Hematopoietic multipotent progenitor cell treated with erythropoietin and hydrocortisone succinate and interleukin-3 and kit ligand, for 4 days (in vitro differentiated cells): ENCODE measurements around the gene CIB4.

Experiments used
- DNase-seq: peaks from one replicate; pipeline ENCODE4 v3.0.0-alpha.2; 2015

CIB4 gene

DNA sequence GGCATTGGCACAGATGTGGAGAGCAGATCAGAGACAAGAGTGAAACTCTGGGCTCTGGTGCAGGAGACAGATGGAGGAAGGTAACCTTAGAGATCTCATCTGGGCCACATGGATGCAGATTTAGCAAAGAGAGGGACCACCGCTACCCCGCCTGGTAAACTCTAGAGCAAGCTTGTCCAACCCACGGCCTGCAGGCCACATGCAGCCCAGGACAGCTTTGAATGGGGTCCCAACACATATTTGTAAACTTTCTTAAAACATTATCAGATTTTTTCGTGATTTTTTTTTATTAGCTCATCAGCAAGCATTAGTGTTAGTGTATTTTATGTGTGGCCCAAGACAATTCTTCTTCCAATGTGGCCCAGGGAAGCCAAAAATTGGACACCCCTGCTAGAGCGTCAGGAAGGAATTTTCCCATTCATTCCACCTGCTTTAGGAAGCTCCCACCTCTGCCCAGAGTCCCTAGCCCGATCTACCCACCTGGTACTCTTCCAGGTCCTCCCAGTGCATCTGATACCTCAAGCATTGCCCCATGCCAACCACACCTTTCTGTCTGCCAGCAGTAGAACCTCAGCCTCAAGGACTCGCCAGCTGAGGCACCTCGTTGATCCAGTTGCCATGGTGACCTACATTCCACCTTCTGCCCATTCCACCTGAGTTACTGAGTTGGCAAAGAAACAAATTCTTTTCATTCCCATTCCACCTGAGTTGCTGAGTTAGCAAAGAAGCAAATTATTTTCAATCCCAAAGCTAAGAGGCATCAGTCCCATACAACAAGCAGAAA, at the start of gene CIB4:
Gene CIB4, minus strand, starts transcription at position 586 of the 784 bp plus-strand sequence. Its CDS starts 52 bp downstream, at position 534.
- no peak for DNase-seq

DNA sequence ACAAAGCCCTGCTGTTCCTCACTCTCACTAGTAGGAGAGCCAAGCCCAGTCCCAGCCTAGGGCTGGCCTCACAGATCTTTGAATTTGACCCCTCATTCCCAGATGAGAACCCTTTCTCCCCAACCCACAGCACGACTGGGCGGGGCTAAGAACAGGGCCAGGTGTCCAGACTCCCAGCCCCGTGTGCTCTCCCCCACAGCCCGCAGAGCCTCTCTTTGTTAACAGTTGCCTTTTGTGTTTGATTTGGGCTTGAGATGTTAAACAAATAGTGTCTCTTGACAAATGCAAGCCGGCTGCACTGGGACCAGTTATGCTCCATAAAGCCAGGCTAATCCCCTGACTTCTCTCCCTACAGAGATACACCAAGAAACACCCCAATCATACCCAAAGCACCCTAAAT, 46.6 kb upstream of the CIB4 start:
- no peak for DNase-seq

DNA sequence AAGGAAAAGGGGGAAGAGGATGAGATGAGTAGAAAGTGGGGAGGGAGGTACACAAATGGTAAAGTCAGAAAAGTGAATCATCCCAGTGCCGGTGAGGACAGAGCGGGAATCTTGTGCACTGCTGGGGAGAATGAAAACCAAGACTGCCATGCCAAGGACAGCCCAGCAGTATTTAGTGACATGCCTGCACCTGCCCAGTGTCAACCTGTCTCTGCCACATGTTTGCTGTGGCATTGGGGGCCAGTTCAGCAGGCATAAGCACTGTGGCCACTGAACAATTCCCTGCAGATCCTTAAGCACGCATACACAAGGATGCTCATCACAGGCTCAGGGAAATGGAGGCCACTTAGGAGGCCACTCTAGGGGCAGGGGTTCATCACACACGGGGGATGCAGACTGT, 46.2 kb upstream of the CIB4 start:
- DNase-seq = no peak

DNA sequence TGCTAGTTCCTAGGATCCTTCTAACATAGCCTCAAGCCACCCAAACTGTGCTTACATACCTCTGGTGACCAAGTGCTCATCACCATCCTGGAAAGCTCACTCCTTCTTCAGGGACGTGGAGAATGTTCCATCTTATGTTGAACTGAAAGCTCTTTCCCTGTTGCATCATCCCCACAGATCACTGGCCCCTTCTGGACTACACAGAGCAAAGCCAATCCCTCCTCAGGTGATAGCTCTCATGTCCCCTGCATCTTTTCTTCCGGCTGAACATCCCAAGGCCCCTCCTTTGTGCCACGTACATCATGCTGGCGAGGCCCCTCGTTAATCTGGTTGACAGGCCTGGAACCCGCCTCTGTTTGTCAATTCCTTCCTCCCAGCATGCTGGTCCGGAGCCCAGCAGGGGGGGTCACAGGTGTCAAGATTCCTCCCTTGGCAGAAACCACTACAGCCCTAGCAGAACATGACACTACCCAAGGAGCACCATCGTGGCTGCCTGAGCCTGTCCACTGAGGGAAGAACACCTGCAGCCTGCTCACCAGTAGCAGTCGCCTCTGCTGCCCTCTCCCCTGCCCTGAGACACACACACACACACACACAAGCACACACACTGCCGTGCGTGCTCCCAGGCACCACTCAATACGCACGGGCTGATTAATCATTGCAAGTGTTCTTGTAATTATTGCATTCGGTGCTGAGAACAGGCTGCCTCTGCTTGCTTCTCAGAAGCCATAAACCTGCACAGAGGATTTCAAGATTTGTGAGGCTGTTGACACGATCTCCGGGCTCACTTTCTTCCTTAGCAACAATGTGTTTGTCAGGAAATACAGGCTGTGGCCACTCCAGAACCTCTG, 45.0 kb upstream of the CIB4 start:
- peak; percentile 5 for DNase-seq

DNA sequence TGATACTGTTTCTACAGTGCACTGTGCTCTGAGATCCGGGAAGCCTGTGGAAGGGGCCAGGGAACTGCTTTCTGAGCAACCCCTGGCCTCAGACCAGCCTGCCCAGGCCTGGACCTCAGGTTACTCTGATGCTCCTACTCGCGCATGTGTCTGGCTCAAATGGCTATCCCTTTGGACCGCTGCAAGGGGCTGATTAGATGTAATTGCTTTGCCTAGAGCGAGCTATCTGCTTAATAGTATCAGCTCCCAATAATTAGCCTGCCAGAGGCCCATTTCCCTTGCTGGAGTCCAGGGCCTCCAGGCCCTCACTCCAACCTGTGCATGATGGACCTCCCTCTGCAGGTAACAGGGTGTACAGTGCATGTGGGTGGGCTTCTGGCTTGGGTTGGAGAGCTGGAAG, 44.2 kb upstream of the CIB4 start:
- DNase-seq = no peak

DNA sequence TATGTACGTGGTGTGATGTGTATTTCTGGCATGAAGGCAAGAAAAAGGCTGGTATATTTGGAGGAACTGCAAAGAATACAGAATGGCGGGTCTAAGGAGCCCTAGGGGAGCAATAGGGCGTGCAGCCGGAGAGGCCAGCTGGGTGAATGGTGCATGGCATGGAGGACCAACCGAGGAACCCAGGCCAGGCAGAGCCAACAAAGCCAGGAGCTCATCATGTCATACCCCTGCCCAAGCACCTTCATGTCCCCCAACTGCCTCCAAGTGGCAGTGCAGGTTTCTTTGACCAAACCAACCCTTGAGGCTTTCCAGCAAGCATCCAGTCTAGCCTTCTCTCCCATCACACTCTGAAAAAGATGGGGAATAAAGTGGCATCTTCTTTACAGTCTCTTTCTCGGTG, 42.4 kb upstream of the CIB4 start:
- DNase-seq = no peak

DNA sequence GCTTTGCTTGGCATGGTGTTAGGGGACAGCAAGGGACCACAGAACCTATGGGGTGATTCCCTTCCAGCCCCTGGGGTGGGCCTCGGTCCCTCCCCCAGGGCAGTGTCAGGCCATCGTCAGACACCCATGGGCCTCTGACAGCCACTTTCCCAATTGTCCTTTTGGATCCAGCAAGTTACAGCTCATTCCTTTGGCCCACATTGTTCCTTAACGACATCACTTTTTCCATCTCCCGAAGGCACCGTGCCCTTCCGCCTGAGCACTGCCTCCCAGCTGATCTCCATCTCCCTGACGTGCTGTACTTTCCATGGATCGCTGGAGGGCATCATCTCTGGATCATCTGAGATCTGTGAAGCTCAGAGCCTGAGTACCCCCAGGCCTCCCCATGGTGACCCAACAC, 41.0 kb upstream of the CIB4 start:
- DNase-seq = no peak

DNA sequence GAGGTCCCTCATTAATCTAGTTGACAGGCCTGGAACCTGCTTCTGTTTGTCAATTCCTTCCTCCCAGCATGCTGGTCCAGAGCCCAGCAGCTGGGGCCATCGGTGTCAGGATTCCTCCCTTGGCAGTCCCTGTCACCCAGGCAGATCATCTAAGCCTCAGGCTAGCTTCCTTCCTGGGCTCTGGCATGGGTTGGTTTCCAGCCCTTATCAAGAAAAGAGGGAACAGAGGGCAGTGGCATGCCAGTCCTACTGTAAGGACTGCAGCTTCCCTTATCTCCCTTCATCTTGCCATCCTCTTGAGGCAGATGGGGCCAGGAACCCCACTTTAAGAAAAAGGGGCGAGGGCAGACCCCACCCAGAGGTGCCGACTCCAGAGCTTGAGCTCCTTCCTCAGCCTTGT, 40.5 kb upstream of the CIB4 start:
- DNase-seq = no peak

DNA sequence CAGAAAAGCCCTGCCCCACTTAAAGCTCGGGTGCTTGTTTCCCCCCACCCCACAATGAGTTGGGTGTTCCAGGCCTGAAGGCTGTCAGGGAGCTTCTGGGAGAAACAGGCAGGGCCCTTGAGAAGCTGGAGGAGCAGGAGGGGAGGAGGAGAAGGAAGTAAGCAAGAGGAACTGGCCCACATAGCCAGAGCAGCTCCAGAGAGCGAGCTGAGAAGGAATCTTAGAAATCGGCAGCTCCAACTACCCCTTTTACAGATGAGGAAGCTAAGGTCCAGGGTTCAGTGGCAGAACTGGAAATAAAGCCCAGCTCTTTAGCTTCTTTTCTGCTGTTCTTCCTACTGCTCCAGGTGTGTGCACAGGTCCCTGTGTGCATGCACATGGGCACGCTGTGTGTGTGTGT, 38.7 kb upstream of the CIB4 start:
- no peak for DNase-seq

DNA sequence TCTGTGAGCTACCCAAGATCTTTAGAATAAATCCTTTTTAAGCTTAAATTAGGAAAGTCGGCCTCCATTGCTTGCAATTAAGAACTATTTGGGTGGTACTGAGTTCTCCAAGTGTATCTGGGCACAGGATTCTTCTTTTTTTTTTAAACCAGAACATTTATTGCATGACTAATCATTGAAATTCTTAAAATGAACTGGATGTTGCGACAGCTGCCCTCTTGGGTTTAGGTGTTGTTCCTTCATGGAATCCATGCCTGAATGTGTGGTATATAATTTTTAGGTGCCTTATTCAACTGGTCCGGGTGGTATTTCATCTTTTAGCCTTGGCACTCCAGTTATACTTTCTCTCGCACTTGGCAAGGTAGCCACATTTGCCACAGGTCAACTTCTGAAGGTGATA, 36.9 kb upstream of the CIB4 start:
- no peak for DNase-seq

DNA sequence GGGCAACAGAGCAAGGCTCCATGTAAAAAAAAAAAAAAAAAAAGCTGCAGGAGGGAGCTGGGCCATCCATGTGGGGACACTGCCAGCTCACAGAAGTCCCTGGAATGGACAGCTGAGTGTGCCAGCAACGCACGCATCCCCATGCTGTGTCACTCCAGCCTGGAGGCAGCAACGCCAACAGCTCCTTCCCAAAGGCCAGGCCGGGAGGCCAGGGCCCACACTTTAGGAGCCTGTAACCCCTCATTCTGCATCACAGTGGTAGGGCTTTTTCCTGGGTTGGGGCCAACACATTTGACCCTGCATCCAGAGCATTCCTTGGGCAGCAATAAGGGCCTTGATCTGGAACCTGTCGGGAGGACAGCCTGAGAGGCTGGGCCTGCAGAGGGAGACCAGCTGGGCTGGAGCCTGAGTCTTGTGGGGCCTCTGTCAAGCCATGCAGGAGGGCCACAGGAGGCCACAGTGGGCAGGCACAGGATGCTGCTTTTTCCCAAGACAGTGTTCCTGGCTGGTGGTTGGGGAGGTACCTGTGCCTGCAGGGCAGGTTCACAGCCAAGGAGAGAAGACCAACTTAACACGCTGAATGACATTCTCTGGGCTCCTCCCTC, 34.6 kb upstream of the CIB4 start:
- no peak for DNase-seq

DNA sequence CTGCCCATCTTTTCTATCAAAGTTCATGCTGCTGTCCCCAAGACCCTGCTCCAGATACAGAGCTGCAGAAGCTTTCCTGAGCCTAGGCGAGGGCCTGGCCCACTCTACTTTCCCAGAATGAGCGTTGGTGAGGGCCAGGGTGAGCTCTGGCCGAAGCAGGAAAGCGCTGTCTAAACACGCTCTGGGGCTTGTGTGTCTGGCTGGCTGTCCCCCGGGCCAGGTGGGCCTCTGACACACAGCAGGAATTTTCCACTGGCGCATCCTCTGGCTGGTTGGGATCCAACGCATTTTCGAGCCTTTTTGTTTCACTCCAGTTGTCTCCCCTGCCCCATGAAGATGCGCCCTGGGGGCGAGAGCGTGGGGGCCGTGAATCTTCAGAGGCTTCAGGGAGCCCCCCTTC, 33.6 kb upstream of the CIB4 start:
- no peak for DNase-seq

DNA sequence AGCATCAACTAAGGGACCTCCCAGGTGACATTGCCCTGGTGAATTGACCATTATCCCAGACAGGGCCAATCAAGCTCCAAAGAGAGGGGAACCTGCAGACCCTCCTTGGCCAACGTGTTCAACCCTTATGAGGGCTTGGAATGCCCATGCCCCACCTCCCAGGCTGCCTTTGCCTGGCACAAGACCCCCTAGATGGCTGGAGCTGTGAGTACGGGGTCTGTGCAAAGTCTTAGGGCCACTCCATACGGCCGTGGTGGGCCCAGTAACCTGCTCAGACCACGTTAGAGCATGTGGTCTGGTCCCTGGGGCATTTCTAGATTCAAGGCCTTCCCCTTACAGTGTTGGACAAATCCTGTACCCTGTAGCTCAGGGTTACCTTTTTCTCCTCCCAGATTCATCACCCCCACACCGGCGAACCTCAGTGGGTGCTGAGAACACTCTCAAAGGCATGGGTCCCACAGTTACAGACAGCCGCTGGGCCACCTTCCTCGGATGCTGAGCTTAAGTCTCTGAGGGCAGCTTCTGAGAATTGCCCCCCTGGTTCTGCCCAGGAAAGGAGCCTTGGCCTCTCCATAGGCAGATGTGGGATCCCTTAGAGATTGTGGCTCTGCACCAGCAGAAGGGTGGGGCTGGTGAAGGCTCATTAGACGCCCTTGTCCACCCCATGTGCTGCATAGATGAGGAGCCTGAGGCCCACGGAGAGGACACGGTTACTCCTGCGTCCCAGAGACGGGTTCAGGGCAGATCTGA, 33.0 kb upstream of the CIB4 start:
- DNase-seq = no peak

DNA sequence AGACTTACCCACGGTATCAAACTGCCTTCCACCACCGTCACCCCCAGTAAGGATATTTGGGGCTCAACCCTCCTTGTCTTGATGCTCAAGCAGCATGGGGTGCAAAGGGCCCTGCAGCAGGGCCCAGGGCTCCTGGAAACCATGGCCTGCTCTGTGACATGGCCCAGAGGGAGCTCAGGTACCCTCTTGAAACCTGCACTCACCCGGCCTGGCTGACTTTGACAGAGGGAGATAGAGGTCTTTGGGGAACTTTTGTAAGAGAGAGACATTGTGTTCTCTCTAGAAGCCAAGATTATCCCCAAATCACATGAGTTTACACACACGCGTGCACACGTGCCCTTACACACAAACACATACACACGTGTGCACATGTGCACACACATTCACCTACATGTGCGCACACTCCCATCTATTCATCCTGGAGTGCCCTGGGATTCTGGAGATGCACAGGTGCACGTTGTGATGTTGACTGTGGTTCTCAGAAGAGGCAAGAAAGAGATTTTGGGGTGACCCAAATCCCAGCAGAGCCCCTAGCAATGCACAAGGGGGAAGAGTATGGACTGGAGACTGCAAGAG, 31.7 kb upstream of the CIB4 start:
- DNase-seq = no peak

DNA sequence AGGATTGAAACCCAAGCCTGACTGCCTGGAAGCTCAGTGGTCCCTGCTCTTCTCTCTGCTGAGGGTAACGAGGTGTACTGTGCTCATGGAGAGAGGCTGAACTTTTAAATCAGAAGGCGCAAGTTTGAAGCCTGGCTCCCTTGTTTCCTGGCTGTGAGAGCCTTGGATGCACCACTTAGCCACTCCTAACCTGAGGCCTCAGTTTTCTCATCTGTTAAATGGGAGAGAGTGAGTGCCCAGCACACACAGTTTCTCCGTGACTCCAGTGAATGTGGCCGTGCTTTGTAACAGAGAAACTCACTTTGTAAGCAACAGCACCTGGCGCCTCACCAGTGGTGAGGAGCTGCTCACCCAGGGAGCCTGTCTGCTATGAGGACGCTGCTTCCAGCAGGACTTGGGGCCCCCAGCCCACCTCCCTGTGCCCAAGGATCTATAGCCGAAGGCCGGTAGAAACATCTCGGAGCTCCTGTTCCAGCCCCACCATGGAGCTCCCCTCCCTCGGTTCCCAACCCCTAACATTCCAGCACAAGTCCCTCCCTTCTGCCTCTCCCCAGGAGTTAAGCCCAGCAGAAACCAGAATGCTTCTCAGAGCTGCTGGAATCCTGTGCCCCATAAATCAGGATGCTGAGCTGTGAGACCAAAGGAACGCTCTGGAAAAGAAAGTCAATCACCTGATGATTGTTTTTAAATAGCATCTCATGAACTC, 31.1 kb upstream of the CIB4 start:
- no peak for DNase-seq

DNA sequence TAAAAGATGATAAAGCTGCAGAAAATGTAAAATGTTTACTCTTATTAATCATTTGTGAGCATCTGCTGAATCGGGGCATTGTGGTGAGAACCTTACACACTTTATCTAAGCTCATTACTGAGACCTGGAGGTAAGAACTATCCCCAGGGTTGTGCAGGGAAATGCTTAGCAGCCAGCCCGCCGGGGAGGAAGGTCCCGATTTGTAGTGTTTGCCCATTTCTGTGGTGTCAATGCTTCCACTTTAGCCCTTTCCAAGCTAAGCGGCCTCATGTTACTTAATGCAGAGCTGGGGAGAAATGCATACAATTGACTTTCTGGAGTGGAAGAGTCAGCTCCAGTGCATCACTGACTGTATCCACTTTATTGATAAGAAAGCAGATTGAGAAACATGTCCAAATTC, 30.5 kb upstream of the CIB4 start:
- DNase-seq = no peak

DNA sequence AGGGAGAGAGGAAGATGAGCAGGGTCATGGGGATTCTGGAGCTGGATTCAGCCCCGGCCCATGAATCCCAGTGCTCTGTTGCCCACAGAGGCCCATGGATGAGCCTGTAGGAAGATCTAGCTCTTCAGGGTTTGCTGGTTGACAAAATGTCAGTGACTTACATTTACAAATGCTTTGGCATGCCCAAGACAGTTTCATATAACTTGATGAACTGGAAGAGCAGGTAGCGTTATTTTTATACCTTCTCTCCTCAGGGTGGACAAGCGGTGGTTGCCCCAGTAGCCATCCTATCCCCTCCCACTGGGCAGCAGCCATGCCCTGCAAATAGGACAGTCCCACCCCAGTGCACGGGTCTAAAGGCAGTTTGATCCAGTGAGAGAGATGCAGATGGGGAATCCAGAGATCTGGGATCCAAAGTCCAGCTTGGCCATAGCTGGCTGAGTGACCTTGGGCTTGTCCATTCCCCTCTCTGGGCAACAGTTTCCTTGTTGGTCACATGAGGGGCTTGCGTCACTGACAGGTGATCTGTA, 29.8 kb upstream of the CIB4 start:
- no peak for DNase-seq

DNA sequence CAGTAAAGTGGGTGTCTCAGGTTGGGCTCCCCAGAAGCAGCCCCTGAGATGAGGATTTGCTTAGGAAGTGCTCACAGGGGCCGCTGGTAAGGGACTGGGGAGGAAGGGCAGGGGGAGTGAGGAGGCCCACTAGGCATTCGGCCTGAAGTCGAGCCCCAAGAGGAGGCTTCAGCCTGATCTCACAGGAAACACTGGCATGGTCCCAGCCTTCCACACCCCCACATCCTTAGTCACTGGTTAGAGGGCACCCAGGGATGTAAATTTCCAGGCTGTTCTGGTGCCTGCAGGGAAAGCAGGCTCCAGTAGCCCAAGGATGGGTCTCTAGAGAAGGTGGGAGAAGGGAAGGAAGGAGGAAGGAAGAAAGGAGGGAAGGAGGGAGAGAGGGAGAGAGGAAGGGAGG, 29.0 kb upstream of the CIB4 start:
- DNase-seq = no peak

DNA sequence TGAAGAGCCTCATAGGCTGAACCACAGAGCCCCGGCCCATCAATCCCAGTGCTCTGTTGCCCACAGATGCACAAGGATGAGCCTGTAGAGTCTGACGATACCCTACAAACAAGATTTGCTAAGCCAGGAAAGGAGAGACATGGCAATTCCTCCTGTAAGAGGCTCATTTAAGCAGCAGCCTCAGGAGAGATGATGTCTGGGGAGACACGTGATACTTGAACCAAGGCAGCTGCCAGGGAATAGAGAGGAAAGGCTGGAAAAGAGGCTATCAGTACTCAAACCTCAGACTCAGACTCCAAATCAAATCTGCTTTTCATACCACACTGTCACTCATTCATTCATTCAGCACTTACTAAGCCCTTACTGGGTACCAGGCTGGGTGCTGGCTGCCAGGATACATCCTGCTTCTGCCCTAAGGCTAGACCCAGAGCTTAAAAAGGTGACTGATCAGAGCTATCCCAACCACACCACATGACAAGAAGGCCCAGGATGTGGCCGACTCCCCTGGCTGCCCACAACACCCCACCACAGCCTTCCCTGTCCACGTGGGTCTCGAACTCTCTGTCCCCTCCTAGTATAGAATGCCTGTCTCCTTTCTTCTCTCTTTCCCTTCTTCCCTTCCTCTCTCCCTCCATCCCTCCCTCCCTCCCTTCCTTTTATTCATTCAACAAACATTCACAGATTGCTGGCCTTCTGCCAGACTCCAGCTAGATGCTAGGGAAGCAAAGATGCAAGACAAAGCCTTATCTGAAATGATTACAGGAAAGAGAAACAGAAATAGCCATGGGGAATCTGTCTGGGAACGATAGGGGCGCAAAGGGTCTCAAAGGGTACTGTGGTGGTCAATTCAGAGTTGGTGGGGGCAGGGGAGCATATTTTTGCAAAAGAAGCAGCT, 27.9 kb upstream of the CIB4 start:
- no peak for DNase-seq

DNA sequence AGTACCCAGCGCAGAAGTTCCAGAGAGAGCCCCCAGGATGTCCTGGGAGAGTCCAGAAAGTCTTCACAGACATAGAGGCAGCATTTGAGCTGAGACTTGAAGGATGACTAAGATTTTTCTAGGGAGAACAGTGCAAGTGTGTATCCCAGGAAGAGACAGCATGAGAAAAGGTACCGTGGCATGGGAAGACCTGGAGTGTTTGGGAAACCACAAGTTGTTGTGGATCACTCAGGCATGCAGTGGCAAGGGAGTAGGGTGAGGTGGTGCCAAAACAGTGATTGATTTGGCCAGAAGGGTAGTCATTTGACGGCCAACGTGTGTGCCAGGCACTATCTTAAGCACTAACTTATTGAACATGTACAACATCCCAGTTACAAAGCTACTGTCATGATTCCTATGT, 26.9 kb upstream of the CIB4 start:
- no peak for DNase-seq

DNA sequence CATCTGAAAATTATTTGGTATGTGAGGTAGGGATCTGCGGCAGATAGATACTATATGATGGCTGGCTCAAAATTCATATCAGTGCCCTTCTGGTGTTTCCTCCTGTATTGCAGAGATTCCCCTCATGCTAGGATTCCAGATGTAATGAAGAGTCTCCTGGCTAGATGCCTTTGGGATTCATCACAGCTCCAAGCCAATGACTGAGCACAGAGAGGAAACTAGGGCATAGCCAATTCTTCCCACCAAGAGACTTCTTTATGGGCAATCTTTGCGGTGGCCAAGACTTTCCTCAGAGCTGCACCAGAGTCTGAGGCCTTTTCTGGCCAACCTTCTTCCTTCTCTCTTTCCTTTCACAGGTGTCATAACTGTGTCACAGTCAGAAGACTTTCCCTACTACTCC, 25.5 kb upstream of the CIB4 start:
- DNase-seq = no peak
